Esophagus squamous epithelium (tissue), 5 donors: ENCODE data around the gene TP53I11. TPM values are rescaled to one million over a fixed set of nuclear protein-coding genes. Genes with fewer than 3 reads are reported as not detected.

Experiments
- DNase-seq: peaks from one replicate; lab custom pipeline; 2025; lab: John Stamatoyannopoulos, UW
- H3K27ac ChIP-seq, 4 donors: fragments of 200-600 bp; sonication (generic); one replicate each; pipeline ENCODE4 v1.5.1; 2016 to 2019; ENCODE audit warnings: mild to moderate bottlenecking in 1 of 4
- H3K27me3 ChIP-seq, 4 donors: fragments of 200-600 bp; sonication (generic); 1 replicate in 3 of 4; 2 replicates in 1 of 4; pipeline versions ENCODE4 v1.5.1 to v1.6.0; 2017 to 2021; ENCODE audit warnings: antibody characterized with exemption in 1 of 4
- H3K36me3 ChIP-seq, 3 donors: fragments of 200-600 bp; sonication (generic); one replicate each; pipeline ENCODE4 v1.5.1; 2016 to 2019
- H3K4me1 ChIP-seq, 3 donors: fragments of 200-600 bp; sonication (generic); one replicate each; pipeline ENCODE4 v1.5.1; 2017 to 2019
- H3K4me3 ChIP-seq, 4 donors: fragments of 200-600 bp; sonication (generic); 1 replicate in 3 of 4; 2 replicates in 1 of 4; pipeline ENCODE4 v1.5.1; 2016 to 2019; ENCODE audit warnings: mild to moderate bottlenecking in 2 of 4, moderate library complexity in 1 of 4
- H3K9me3 ChIP-seq, 3 donors: fragments of 200-600 bp; sonication (generic); one replicate each; pipeline ENCODE4 v1.5.1; 2016 to 2019
- POLR2A ChIP-seq, 4 donors: fragments of 450-650 bp; IDR thresholded peaks; one replicate each; pipeline ENCODE4 v1.6.1; 2017; ENCODE audit warnings: antibody characterized with exemption in 4 of 4, mild to moderate bottlenecking in 4 of 4, moderate library complexity in 3 of 4
- WGBS, 2 donors: methylation state at CpG; one replicate each; pipeline ENCODE4 v1.1.5; 2018; 5-methylcytosine and 5-hydroxymethylcytosine counted together
- intact Hi-C: fragments of 100-400 bp; cut with DNase I; formaldehyde crosslinking; loops from one replicate; pipeline ENCODE4 v1.15.0; 2022
- total RNA-seq, 4 donors: library from RNA; depleted of rRNA; stranded (reverse); fragments of >200 nt; gene quantifications; one replicate each; pipeline ENCODE4 v1.1.0, GENCODE V29; 2016
- TF ChIP-seq, protein P1 (sequence below), 6 experiments: fragments of 450-650 bp in 4 of 6; fragments of 200-600 bp in 2 of 6; sonication (generic) in 2 of 6; IDR thresholded peaks; one replicate each; pipeline ENCODE4 v1.5.1; 2016 to 2019; ENCODE audit warnings: antibody characterized with exemption in 6 of 6, mild to moderate bottlenecking in 4 of 6, moderate library complexity in 4 of 6
- donor health status: DM: yes; HTN: yes; CAD: no.

The TP53I11 gene
- total RNA-seq, 4 donors from 2014 or later: 27.3 to 32.1 (median 29.0) TPM

DNA sequence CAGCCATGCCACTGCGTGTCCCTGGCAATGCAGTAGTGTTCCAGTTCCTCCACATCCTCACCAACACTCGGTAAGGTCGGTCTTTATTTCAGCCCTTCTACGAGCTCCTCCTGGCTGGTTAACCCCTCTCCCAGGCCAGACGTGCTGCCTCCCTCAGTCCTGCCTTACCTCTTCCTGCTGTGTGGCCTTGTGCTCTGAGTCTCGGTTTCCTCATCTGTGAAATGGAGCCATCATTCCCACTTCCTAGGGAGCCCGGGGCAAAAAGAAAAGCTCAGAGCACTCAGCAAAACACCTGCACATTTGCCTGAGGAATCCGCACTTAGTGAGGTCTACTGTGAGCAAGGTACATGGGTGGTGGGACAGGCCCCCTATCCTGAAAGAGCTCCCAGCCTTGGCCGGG is 9.8 kb downstream of the TP53I11 start:
- peak overlapping the region in 2 of 4 donors; percentile 30 to 42 for H3K27ac ChIP-seq
- intact Hi-C loops: no loop called here
- H3K36me3 ChIP-seq: peaks cover 0 to 21% (median 0%) of the 10 kb centered on the region in 3 donors
- peaks cover 9 to 74% (median 12%) of the 10 kb centered on the region in 3 donors for H3K4me1 ChIP-seq
- DNase-seq: no peak
- H3K4me3 ChIP-seq: no peak overlapping the region
- TF ChIP-seq, protein P1, sequence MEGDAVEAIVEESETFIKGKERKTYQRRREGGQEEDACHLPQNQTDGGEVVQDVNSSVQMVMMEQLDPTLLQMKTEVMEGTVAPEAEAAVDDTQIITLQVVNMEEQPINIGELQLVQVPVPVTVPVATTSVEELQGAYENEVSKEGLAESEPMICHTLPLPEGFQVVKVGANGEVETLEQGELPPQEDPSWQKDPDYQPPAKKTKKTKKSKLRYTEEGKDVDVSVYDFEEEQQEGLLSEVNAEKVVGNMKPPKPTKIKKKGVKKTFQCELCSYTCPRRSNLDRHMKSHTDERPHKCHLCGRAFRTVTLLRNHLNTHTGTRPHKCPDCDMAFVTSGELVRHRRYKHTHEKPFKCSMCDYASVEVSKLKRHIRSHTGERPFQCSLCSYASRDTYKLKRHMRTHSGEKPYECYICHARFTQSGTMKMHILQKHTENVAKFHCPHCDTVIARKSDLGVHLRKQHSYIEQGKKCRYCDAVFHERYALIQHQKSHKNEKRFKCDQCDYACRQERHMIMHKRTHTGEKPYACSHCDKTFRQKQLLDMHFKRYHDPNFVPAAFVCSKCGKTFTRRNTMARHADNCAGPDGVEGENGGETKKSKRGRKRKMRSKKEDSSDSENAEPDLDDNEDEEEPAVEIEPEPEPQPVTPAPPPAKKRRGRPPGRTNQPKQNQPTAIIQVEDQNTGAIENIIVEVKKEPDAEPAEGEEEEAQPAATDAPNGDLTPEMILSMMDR (IDR thresholded peaks at IDR 0.05): no peak
- TF ChIP-seq POLR2A (IDR thresholded peaks at IDR 0.05): no peak
- WGBS, 2 donors: 88 to 93% methylated on average over 7 to 9 of the region's 9 CpGs
- H3K9me3 ChIP-seq: no peaks in the 10 kb centered on the region
- no peaks in the 10 kb centered on the region for H3K27me3 ChIP-seq

DNA sequence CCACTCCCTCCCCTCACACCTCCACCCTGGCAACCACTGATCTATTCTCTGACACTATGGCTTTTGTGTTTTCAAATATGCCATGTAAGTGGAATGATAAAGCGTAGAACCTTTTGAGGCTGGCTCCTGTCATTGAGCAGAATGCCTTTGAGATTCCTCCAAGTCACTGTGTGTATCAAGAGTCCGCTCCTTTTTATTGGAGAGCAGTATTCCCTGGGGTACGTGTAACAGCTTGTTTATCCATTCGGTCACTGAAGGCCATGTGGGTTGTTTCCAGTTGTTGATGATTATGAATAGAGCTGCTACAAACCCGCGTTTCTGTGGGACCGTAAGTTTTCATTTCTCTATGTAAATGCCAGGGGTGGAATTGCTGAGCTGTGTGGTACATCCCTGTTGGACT is 10.3 kb downstream of the TP53I11 start:
- no peak overlapping the region for H3K4me3 ChIP-seq
- WGBS, 2 donors: 61 to 68% methylated on average over 7 of the region's 7 CpGs
- peaks cover 0 to 20% (median 0%) of the 10 kb centered on the region in 3 donors for H3K36me3 ChIP-seq
- H3K9me3 ChIP-seq: no peaks in the 10 kb centered on the region
- H3K4me1 ChIP-seq: peaks cover 9 to 70% (median 9%) of the 10 kb centered on the region in 3 donors
- no peak for DNase-seq
- no peak for TF ChIP-seq POLR2A (IDR thresholded peaks at IDR 0.05)
- TF ChIP-seq, protein P1 (IDR thresholded peaks at IDR 0.05): no peak
- no peaks in the 10 kb centered on the region for H3K27me3 ChIP-seq
- intact Hi-C loops: no loop called here
- H3K27ac ChIP-seq: peak overlapping the region in 2 of 4 donors; percentile 30 to 42

DNA sequence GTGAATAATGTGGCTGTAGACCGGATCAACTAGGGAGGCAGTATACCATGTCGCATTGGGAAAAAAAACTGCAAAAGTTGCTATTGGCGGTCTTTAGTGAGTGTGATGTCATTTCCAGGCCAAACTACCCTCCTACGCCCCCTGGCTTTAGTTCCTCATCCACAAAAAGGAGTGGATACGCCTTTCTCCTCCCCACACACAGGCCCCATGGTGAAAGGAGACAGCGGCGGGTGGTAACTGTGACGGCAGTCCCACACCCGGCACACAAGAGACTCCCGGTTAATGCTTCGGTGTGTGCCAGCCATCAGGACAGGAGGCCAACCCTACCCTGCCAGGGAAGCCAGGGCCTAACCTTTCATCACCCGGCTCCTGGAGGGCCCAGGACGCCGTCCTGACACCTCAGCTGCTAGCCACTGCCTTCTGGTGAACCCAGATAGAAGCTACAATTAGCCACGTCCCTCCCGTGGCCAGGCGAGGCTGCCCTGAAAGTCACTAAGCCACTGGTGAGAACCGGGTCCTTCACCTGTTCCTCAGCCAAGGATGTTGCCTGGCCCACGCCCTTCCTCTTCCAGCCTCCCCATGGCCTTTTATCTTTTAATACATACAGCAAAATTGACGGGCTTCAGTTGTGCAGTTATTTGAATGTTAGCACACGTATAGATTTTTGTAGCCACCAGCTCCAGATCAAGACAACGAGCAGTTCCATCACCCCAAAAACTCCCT is 10.8 kb downstream of the TP53I11 start:
- no peaks in the 10 kb centered on the region for H3K9me3 ChIP-seq
- no peak for TF ChIP-seq POLR2A (IDR thresholded peaks at IDR 0.05)
- TF ChIP-seq, protein P1 (IDR thresholded peaks at IDR 0.05): peak in 1 of 6 experiments; percentile 4
- DNase-seq: no peak
- no peak overlapping the region for H3K4me3 ChIP-seq
- 68 to 72% methylated on average over 9 to 16 of the region's 22 CpGs for WGBS, 2 donors
- H3K27ac ChIP-seq: no peak overlapping the region
- peaks cover 9 to 64% (median 9%) of the 10 kb centered on the region in 3 donors for H3K4me1 ChIP-seq
- H3K27me3 ChIP-seq: no peaks in the 10 kb centered on the region
- peaks cover 0 to 26% (median 0%) of the 10 kb centered on the region in 3 donors for H3K36me3 ChIP-seq
- intact Hi-C loops: loop anchor here (10.0 kb wide), 1 partner anchor 395 kb away; no protein-coding TSS in a partner anchor

DNA sequence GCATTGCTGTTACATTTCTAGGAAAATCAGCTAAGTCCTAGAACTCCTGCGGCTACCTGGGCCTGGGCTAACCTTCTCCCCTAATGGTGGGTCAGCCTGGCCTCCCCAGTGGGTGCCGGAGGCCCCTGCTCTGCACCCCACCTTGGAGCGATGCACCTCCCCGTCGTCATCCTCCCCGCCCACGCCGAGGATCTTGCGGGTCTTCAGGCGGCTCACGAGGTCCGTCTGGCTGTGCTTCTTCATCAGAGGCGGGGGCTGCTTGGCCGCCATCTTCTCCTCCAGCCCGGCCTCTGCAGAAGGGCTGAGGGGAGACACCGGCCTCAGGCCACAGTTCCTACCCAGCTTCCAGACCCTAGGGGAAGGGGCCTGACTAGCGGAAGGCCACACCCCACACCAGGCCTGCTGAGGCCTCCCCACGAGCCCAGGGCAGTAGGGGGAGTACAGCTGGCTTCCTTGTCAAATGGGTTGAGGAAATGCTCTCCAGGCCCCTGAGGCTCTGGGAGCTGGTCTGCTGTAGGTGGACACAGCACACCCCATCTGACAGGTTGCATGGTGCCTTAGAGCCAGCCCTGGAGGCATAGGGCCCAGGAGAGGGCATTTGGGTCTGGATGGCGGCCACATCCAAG is 12.5 kb downstream of the TP53I11 start:
- DNase-seq: no peak
- no peaks in the 10 kb centered on the region for H3K27me3 ChIP-seq
- no peak overlapping the region for H3K27ac ChIP-seq
- peaks cover 0 to 40% (median 0%) of the 10 kb centered on the region in 3 donors for H3K36me3 ChIP-seq
- no peak overlapping the region for H3K4me3 ChIP-seq
- WGBS, 2 donors: 87 to 92% methylated on average over 2 to 11 of the region's 19 CpGs
- no peaks in the 10 kb centered on the region for H3K9me3 ChIP-seq
- intact Hi-C loops: loop anchor here (10.0 kb wide), 1 partner anchor 397 kb away; no protein-coding TSS in a partner anchor
- TF ChIP-seq, protein P1 (IDR thresholded peaks at IDR 0.05): no peak
- no peak for TF ChIP-seq POLR2A (IDR thresholded peaks at IDR 0.05)
- peaks cover 5 to 48% (median 8%) of the 10 kb centered on the region in 3 donors for H3K4me1 ChIP-seq
